Smooth muscle cell (in vitro differentiated cells): Measurements from ENCODE around the gene IMPG2. TPM values are rescaled to one million over a fixed set of nuclear protein-coding genes. Genes with fewer than 3 reads are reported as not detected.

ENCODE experiments used
- DNase-seq: peaks from one replicate; lab custom pipeline; 2025; ENCODE audit not compliant: unreplicated experiment; lab: John Stamatoyannopoulos, UW
- H2AFZ ChIP-seq: fragments of 200-600 bp; sonication (generic); 2 replicates; pipeline ENCODE4 v1.6.0; 2016; ENCODE audit warnings: antibody characterized with exemption, low read depth, mild to moderate bottlenecking
- H3F3A ChIP-seq: fragments of 200-600 bp; sonication (generic); 2 replicates; pipeline ENCODE4 v1.6.0; 2017; ENCODE audit warnings: antibody characterized with exemption, low read depth
- H3K27ac ChIP-seq: fragments of 200-600 bp; sonication (generic); 2 replicates; pipeline ENCODE4 v1.5.1; 2016; ENCODE audit warnings: low read depth, mild to moderate bottlenecking
- H3K27me3 ChIP-seq: fragments of 200-600 bp; sonication (generic); 2 replicates; pipeline ENCODE4 v1.6.1; 2016; ENCODE audit warnings: low read depth, mild to moderate bottlenecking
- H3K36me3 ChIP-seq: fragments of 200-600 bp; sonication (generic); 2 replicates; pipeline ENCODE4 v1.5.1; 2016; ENCODE audit warnings: low read depth
- H3K4me1 ChIP-seq: fragments of 200-600 bp; sonication (generic); 2 replicates; pipeline ENCODE4 v1.5.1; 2016; ENCODE audit warnings: low read depth
- H3K4me2 ChIP-seq: fragments of 200-600 bp; sonication (generic); 2 replicates; pipeline ENCODE4 v1.6.0; 2016; ENCODE audit warnings: mild to moderate bottlenecking
- H3K4me3 ChIP-seq: fragments of 200-600 bp; sonication (generic); 2 replicates; pipeline ENCODE4 v1.5.1; 2016; ENCODE audit warnings: mild to moderate bottlenecking
- H3K79me2 ChIP-seq: fragments of 200-600 bp; sonication (generic); 2 replicates; pipeline ENCODE4 v1.6.0; 2016; ENCODE audit warnings: low read depth, mild to moderate bottlenecking
- H3K9ac ChIP-seq: fragments of 200-600 bp; sonication (generic); 2 replicates; pipeline ENCODE4 v1.6.0; 2016; ENCODE audit warnings: low read depth
- H3K9me3 ChIP-seq: fragments of 200-600 bp; sonication (generic); replicated peaks from 2 replicates; pipeline ENCODE4 v1.5.1; 2016; ENCODE audit warnings: low read depth
- H4K20me1 ChIP-seq: fragments of 200-600 bp; sonication (generic); 2 replicates; pipeline ENCODE4 v1.6.0; 2016; ENCODE audit warnings: low read depth
- CTCF ChIP-seq: fragments of 200-600 bp; sonication (generic); IDR thresholded peaks from 2 replicates; pipeline ENCODE4 v1.5.1; 2017; ENCODE audit warnings: borderline replicate concordance, mild to moderate bottlenecking, antibody characterized with exemption; ENCODE audit not compliant: insufficient read depth, poor library complexity, severe bottlenecking
- WGBS: methylation state at CpG from one replicate; pipeline ENCODE4 v1.1.7; 2016; ENCODE audit warnings: low lambda C conversion rate; 5-methylcytosine and 5-hydroxymethylcytosine counted together
- polyA plus RNA-seq: library from polyadenylated mRNA; unstranded; fragments of >200 nt; fragmentation: Nextera tagmentation; extraction: Ambion mirVana; gene quantifications from 2 replicates; pipeline ENCODE4 v1.2.1, GENCODE V29; 2016
- total RNA-seq: library from RNA; depleted of rRNA; stranded (reverse); fragments of >200 nt; gene quantifications from 2 replicates; pipeline ENCODE4 v1.2.3, GENCODE V29; 2014

The IMPG2 gene
- total and polyA plus RNA-seq, 2 experiments from 2014 or later: 0.03 to 0.67 TPM

DNA sequence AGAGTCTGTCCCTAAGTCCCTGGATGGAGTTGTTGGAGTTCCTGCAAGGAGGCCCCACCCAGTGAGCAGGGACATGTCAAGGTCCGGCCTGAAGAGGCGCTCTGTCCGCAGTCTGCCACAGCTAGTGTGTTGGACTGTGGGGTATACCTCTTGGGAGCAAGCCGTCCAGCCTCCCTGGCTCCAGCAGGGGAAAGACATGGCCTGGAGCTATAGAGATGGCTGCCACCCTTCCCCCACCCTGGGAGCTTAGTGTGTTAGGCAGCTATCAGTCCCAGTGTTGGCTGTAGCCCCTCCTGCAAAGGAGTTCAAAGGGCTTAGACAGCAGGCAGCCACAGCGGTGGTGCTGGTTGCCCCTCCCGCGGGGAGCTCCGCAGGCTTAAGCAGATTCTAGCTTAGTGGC is 20.3 kb downstream of the IMPG2 start:
- WGBS: 88% methylated on average over 8 of the region's 8 CpGs
- H3K4me3 ChIP-seq: no peak overlapping the region
- DNase-seq: no peak
- H4K20me1 ChIP-seq: no peaks in the 10 kb centered on the region
- no peaks in the 10 kb centered on the region for H3K79me2 ChIP-seq
- no peak overlapping the region for H3K4me2 ChIP-seq
- no peaks in the 10 kb centered on the region for H3K9me3 ChIP-seq
- no peaks in the 10 kb centered on the region for H3K36me3 ChIP-seq
- no peaks in the 10 kb centered on the region for H3K4me1 ChIP-seq
- no peaks in the 10 kb centered on the region for H3F3A ChIP-seq
- no peaks in the 10 kb centered on the region for H3K27me3 ChIP-seq
- TF ChIP-seq CTCF: no peak
- no peak overlapping the region for H3K9ac ChIP-seq
- H3K27ac ChIP-seq: no peak overlapping the region
- no peak overlapping the region for H2AFZ ChIP-seq

- DNase-seq: no peak
- no peaks in the 10 kb centered on the region for H3K27me3 ChIP-seq
- no peaks in the 10 kb centered on the region for H3K36me3 ChIP-seq
- H3K4me2 ChIP-seq: no peak overlapping the region
- H3F3A ChIP-seq: no peaks in the 10 kb centered on the region
- no peaks in the 10 kb centered on the region for H3K9me3 ChIP-seq
- no peaks in the 10 kb centered on the region for H4K20me1 ChIP-seq
- no peaks in the 10 kb centered on the region for H3K4me1 ChIP-seq
- no peak overlapping the region for H3K4me3 ChIP-seq
- H3K9ac ChIP-seq: no peak overlapping the region
- H3K79me2 ChIP-seq: no peaks in the 10 kb centered on the region
- TF ChIP-seq CTCF: no peak
- no peak overlapping the region for H2AFZ ChIP-seq
- H3K27ac ChIP-seq: no peak overlapping the region
Observed at GRCh38 chr3:101292027-101292426, 28.3 kb downstream of the IMPG2 start.

- Histone ChIP-seq H3K4me3 (no peak overlapping the region), H3K79me2 (no peaks in the 10 kb centered on the region), H3K4me1 (no peaks in the 10 kb centered on the region), H2AFZ (no peak overlapping the region), H3K9me3 (no peaks in the 10 kb centered on the region), H3F3A (no peaks in the 10 kb centered on the region), H3K9ac (no peak overlapping the region), H3K36me3 (no peaks in the 10 kb centered on the region), H4K20me1 (no peaks in the 10 kb centered on the region), H3K27me3 (no peaks in the 10 kb centered on the region), H3K27ac (no peak overlapping the region), H3K4me2 (no peak overlapping the region)
- 88% methylated on average over 2 of the region's 2 CpGs for WGBS
- no peak for DNase-seq
- TF ChIP-seq CTCF: no peak
Observed at GRCh38 chr3:101288294-101288693, 32.1 kb downstream of the IMPG2 start.

DNA sequence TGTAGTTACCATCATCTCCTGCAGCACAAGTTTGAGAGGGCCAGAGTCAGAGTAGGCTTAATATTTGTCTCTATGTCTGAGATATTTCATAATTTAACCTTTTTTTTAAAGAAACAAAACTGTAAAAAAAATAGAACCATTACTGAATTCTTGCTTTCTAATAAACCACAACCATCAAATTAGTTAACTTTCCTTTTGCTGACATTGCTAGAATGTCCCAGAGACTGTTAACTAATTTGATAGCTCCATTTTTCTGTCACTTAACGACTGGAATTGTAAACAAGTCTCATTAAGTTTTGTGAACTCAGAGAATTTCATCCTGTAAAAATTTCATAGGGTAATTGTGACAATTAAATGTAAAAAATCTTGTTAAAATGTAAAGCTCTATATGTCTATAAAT is 35.6 kb downstream of the IMPG2 start:
- H3K4me2 ChIP-seq: no peak overlapping the region
- WGBS: 85% methylated on average over 1 of the region's 1 CpG

More for the DNA sequence above, 35.6 kb downstream of the IMPG2 start:
- no peak overlapping the region for H3K4me3 ChIP-seq
- no peaks in the 10 kb centered on the region for H3K79me2 ChIP-seq
- no peak overlapping the region for H2AFZ ChIP-seq
- H3F3A ChIP-seq: no peaks in the 10 kb centered on the region
- H4K20me1 ChIP-seq: no peaks in the 10 kb centered on the region
- TF ChIP-seq CTCF: no peak
- DNase-seq: no peak
- H3K27me3 ChIP-seq: no peaks in the 10 kb centered on the region
- no peak overlapping the region for H3K9ac ChIP-seq
- H3K4me1 ChIP-seq: peaks cover 14% of the 10 kb centered on the region
- H3K27ac ChIP-seq: no peak overlapping the region
- H3K9me3 ChIP-seq: no peaks in the 10 kb centered on the region
- H3K36me3 ChIP-seq: no peaks in the 10 kb centered on the region
